ENCODE data around the gene GRIA3.
"Not testable (repeated sequence)": the region's sequence is repeated elsewhere in the genome, so short reads cannot be mapped to it uniquely, and the experiment has no call there.

GRIA3 gene

DNA sequence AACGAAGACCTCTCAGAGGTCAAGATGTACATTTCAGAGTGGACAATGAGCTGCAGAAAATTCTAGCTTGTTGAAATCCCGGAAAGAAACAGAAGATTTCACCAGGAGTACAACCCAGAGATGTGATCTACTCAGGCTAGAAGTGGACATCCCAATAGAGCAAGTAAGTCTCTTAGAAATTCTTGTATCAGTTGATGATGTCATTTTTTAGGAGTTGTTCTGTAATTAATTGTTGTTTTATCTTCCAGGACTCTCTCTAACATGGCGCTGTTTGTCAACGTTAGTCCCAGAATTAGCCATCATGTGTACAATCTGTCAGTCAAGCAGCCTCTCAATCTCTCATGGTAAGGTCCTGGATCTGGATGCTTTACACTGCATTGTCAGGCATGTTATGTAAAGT, 174.4 kb downstream of the GRIA3 start:
- no peak for DNase-seq

DNA sequence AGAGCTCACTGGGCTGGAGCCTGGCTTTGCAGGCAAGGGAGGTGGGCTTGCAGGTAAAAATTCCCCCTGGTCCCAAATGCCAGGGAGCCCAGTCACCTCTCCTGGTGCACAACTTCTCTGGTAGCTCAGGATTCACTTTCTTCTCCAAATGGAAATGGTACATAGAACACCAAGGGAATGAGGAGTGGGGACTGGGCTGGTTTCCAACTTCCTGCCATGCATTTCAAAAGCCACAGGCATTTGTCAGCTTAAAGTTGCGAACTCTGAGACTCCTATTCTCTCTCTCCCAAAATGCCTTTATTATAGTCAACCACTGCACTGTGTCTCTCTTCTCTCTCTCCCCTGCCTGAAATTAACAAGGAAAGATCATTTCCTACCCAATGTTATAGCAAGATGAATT, 177.3 kb downstream of the GRIA3 start:
- peak; percentile 3 for DNase-seq

DNA sequence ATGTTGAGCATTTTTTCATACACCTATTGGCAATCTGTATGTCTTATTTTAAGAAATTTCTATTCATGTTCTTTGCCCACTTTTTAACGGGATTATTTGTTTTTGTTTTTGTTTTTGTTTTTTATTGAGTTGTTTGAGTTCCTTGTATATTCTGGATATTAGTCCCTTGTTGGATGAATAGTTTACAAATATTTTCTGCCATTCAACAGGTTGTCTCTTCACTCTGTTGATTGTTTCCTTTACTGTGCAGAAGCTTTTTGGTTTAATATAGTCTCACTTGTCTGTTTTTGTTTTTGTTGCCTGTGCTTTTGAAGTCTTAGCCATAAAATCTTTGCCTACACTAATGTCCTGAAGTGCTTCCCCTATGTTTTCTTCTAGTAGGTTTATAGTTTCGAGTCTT, 202.1 kb downstream of the GRIA3 start:
- DNase-seq, result not testable (repeated sequence)

DNA sequence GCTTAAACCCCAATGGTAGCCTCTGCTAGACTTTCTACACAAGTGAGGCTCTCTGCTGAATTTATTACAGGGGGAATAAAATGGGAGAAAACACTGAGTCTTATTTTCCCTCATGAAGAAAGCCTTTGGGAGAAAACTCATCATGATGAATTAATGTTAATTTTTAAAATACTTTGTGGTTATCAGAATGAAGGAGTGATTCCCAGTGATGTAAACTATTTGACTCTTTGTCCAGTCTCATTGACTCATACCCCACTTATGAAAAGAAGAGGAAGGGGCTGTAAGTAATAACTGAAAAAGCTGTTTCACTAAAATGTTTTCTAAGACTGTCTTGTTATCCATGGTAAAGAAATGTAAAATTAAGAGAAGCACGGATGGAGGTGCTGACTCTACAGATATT, 208.8 kb downstream of the GRIA3 start:
- DNase-seq, result no peak

DNA sequence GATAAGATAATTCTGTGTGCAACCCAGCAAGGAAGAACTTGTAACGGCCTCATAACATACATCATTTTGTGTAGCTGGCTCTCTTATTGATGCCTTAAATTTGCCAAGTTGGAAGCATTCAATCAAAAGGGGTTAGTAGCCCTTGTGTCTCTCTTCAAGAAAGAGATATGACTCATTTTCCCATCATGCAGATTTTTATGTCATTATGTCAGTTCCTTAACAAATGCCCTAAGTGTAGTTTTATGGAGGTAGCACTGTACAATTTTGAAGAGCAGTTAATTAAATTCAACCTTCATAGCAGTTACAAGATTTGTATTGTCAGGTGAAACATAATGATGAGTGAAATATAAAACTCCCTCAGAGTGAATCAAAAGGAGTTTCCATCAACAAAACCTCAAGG, 215.6 kb downstream of the GRIA3 start:
- DNase-seq, result no peak

DNA sequence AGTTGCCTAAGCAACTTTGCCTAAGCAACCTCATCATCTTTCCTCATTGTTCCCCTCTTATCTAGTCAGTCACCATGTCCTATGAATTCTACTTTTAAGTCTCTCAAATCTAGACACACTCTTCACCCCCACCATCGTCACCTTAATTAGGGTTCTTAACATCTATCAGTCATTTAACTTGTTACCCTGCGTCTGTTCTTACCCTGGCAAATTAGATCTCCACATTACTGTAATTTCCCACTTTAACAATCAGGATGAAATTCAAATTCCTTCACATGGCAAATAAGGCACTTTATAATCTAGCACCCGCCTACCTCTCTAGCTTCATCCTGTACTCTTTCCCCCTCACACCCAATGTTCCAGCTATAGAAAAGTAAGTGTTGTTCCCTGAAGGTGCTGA, 221.2 kb downstream of the GRIA3 start:
- DNase-seq, result no peak

DNA sequence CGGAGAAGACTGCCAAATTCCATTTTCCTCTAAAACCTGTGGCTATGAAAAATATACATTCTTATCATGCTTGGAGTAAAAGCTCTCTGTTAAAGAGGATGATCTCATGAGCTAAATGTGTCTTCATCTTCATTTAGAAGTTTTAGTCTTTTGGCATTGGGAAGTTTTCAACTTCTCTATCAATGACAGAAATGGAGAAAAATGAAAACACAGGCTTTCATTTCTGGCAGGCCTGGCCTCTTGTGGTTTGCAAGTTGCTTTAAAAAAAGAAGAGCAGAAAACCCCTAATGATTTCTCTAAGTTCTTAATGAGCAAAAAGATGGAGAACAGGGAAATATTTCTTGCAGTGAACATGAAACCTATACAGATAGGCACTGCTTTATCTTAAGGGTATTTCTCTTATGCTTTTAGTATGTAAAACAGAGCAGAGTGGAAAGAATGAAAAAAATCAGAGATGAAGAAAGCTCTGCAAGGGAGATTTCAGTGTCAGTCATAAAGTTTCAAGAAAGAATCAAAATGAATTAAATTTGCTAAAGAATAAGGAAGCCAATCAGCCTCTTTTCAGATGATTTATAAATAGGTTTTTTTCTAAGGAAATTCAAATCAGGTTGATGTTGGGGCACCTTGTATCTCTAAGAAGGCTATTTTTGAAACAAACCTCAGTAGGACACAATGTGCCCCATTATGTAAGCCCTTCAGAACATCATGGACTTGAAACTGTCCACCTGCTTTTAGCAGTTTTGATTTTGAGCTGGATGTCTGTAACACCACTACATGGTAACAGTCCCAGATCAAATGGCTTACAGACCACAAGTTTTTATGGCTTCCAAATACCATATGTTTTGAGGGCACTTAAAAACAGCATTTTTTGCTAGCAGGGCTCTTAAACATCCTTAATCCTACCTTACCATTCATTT, 225.0 kb downstream of the GRIA3 start:
- no peak for DNase-seq

DNA sequence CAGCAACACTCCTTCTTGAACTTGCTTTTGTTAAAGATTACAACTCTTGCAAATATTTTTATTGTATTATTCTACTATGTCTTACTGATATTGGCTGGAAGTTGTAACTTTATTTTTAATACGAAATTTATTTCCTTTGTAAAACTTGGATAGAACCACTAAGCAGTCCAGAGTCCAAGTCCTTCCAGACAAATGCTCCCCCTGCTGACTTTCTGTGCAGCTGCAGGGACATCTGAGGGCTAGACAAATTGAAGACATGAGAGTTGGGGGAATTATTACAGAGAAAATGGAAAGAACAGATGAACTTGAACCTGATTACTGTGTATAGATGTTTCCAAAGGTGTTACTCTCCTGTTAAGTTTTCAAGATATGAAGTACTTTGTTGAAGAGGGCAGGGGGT, 238.8 kb downstream of the GRIA3 start:
- DNase-seq, result peak; percentile 48

DNA sequence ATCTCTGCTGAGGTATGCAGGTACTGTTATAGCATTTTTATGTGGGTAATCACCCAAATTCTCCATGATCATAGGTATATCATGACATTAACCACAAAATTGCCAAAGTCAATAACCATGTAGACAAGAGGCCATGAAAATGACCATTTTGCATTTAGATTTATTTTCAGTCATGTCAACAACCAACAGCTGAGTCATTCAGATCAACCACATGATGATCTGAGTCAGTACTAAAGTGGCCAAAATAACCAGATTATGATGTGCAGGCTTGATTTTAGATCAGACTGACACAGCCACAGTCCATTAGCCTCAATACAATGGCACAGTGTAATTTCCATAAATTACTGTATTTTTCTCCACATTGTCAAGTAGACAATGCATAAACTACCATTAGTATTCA, 240.5 kb downstream of the GRIA3 start:
- DNase-seq, result peak; percentile 7

DNA sequence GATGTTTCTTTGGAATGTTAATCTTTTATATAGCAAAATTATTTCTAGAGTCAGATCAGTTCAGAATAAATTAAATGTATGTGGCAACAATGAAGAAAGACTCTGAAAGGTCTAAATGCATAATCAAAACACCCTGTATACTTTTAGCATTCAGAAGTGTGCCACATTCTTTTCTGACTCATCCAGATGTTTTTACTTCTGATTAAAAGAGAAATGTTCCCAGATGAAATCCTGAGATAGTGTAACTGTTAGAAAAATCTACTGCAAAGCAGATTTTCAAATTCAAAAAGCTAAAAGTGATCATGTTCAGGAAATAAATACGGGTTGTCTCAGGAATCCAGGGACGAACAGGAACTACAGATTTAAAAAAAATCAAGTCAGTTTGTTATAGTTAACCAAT, 241.4 kb downstream of the GRIA3 start:
- DNase-seq, result no peak

DNA sequence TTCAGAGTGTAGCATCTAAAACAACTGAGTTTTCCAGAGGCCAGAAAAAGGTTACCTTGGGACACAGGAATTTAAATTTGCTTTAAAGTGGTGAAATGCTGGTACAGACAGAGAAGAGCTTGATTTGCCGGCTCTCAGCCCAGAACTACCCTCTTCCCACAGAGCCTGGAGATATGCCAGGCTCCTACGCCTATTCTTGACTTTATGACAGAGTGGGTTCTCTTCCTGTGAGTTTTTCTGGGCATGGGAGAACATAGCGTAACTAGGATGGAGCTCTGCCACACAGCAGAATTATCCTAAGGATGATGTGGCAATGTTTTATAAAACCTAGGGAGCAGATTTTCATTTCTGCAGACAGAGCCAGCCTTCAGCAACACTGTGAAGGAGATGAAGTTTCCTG, 241.8 kb downstream of the GRIA3 start:
- DNase-seq, result no peak

DNA sequence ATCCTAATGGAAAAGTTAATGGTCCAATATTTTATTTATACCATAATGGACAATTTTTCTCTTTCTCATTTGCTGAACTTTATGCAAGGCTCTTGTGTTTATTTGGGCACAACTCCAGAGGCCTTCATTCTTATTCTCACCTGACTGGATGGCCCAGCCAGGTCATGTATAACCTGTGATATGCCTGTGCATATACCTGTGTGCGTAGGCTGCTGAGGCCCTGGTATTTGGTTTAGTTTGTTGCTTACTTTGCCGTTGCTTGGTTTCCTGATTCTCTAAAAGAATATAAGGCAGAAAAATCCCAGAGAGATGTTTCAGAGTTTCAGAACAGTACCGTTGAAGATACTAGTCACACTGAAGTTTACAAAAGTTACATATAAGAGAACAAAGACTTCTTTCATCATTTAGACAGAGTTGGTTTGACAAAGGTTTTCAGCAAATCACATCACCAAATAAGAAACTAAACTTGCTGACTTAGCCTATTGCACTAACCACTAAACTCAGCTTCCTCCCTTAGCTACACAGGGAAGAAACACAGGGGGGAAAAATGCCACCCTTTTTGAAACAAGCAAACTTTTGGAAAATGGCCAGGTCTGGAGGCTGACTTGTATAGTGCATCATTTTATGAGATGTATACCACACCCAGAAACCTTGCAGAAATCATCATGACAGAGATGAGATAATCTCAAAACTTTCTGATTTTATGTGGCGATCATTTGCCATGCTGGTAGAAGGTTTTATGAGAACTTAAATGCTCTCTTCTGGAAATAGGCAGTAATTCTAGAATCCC, 248.5 kb downstream of the GRIA3 start:
- no peak for DNase-seq

DNA sequence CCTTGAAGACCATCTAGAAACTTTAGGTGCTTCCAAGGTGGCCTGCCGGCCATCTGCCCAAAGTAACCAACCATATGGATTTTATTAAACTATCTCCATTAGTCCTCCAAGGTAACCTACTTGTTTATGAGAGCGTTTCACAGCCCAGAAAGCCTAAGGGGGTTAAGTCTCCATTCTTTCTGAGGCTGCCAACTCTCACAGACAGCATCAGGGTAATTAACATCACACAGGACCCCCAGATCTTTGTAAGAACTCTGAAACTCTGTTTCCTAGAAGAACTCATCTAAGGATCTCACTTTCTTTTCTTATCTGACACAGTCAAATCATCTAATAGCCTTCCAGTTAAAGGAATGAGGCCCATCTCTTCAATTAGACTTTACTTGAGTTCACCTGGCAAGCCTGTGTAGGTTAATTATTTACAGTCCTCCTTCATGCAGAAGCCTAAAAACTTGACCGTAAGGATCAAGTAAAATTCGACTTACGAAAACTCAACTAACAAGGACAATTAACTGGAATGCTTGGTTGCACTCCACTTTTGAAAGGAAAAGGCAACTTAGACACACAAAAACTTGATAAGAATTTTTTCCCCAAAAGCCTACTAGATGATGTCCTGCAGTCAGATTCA, 252.5 kb downstream of the GRIA3 start:
- DNase-seq, result no peak

DNA sequence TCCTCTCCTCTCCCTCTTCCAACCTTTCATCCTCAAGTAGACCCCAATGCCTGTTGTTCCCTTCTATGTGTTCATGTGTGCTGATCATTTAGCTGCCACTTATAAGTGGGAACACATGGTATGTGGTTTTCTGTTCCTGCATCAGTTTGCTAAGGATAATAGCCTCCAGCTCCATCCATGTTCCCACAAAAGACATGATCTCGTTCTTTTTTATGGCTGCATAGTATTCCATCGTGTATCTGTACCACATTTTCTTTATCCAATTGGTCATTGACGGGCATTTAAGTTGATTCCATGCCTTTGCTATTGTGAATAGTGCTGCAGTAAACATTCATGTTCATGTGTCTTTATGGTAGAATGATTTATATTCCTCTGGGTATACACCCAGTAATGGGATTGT, 255.8 kb downstream of the GRIA3 start:
- not testable (repeated sequence) for DNase-seq

DNA sequence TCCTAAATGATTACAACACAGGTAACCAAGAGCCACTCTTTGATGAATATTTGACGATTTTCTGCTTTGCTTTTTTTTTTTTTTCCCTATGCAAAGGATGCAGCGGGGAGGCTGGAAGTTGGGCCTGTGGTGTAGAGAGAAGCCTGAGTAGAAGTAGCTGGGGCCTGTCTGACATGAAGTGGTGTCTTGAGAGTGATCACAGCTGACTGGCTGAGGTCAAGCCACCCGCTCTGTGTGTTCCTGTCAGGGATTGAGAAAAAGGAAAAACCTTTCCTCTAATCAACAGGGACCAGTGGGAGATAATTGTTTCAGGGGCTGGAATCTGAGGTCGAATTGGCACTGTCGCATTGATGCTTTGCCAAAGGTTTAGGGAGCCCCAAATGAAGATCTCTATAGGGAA, 258.7 kb downstream of the GRIA3 start:
- DNase-seq, result no peak

DNA sequence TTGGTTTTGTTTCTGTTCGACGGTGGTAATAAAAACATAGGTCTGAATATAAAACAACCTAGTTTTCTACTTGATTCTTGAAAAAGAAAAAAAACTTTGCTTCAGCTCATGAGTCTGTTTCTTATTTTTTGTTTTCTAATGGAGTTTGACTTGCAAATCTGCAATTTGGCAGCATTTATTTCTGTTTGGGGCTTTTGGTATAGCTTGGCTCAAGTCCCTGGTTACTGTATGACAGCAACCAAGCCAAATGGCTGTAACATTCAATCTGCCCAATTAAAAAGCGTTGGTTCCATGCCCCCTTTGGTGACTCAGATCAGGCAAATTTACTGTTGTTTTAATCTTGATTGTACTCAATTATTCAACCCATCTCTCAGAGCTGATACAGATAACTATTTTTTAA, 263.4 kb downstream of the GRIA3 start:
- no peak for DNase-seq

DNA sequence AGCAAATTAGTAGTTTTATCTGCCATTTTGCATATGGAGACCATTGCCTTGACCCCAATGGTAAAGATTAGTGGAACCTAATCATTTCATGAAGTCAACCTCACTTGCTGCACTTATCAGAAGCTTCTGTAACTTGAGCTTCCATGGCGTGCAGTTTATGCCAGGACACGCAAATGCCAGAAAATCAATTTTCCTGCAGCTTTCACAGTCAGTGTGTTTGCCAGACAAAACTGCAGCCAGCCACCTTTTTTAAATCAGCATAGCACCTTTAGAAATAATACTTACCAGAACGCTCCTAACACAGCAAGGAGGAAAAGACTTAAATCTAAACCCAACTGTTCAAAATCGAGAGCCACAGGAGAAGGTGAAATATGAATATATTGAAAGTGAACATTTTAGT, 265.3 kb downstream of the GRIA3 start:
- no peak for DNase-seq

DNA sequence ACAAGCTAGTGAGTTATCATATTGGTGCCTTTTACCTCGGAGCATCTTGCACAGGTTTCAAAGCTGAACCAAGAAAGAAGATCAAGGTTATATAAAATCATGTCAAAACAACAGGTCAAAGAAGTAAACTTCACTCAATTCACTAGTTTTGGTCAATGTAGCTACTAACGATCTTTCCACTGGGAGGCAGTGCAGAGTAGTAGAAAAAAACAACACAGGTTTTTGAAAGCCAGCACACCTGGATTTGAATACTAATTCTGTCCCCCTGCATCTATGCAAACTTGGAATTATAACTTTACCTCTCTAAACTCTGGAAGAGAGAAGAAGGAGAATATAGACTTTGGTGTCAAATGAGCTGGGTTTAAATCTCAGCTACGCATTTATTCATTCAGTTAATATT, 266.1 kb downstream of the GRIA3 start:
- DNase-seq, result peak; percentile 7

DNA sequence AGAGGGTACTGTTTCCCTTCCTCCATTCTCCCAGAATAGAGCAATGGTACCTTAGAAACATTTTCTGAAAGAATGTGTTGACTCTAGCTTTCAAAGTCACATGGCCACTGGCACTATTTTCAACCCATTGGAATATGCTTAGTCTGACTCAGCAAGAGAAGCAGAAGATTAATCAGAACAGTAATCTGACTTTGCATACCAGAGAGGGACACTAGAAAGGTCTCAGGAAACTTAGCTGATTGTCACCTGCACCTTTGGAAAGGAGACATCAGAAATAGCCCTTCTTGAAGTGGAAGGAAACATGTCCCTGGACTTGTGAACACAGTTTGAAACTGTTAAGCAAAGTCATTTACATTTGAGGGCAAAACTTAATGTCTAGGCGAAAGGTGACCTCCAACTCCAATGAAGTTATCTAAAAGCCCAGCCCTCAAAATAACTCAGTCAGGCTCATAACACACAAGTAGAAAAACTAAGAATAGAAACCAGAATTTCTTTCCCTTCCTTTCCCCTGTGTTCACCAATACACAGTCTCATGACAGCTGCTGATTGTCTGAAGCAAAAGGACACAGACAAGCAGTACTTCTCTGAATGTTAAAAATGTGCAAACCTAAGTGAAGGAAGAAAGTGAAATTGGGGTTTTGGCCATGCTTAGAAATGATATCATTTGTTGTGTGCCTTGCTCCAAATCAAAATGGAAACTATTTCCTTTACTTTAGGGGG, 270.8 kb downstream of the GRIA3 start:
- DNase-seq, result no peak

DNA sequence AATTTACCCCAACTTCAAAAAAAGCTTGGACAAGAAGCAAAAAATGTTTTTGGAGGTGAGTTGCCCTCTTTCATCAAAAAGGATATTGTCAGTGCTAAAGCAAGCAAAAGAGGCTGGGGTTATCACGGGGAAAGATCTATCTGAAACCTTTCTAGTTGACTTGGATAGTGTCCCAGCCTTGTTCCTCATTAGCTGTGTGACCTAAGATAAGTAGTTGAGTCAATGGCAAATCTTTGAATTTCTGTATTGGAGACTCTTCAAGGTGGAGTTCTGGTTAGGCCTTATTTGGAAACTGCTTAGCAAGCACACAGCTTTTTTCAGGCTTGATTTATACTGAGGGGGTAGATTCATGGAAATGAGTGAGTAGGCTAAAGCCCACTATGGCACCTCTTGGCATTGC, 271.6 kb downstream of the GRIA3 start:
- DNase-seq, result peak; percentile 8

DNA sequence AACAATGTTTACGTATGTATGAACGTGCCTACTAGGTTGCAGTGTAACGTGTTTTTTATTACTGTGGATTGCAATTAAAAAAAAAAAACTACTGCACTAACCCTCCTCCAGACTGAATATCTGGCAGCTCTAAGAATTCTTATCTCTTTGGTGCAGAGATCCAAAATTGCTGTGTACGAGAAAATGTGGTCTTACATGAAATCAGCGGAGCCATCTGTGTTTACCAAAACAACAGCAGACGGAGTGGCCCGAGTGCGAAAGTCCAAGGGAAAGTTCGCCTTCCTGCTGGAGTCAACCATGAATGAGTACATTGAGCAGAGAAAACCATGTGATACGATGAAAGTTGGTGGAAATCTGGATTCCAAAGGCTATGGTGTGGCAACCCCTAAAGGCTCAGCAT, 280.6 kb downstream of the GRIA3 start:
- DNase-seq, result peak; percentile 14

DNA sequence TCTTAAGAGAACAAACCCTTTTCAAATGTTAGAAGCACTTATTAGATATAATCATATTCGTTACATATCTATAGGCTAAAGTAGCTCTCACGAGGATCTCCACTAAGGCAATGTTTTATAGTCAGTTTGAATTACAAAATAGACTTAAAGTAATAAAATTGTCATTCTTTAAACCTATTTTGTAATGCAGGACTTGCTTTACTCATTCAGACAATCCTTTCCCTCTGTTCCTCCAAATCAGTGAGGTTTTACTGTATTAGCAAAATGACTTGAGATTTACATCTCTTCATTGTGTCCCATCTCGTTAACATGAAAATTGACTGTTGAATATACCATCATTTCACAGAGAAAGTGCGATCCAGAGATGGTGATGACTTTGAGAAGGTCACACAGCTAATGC, 284.4 kb downstream of the GRIA3 start:
- DNase-seq, result no peak

DNA sequence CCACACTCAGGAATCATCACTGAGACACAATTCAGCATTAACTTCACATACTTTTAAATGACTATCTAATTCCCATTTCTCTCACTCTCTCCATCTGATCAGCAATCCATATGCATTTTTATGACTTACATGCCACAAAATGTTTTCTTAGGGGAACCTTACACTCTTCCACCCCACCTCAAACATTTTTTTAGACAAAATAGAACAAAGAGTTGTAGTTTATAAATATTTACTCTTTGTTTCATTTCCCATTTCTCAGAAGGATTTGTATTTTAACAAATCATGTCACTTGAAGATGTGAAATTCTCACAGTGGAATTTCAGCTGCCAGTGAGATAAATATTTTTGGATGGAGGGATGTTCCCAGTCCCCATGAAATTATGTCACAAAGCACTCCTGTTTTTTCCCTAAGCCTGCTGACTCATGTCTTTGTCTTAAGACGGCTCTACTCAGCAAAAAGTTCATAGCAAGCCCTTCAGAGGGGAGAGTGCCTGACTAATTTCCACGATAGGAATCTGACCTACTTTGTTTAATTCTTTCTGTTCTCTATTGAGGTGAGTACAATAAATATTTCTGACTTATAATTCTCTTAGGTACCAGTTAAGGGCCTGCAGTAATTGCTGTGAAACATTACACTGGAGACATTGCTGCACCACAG, 291.1 kb downstream of the GRIA3 start:
- DNase-seq, result no peak
